ENCODE results near the gene LNP1. TPM values are rescaled to one million over a fixed set of nuclear protein-coding genes. Genes with fewer than 3 reads are reported as not detected.

LNP1 gene
- total RNA-seq, 3 donors from 2014 or later (not counting 1 experiment from before 2014, with no cell fraction given) = 0.39 to 0.85 (median 0.73) TPM

DNA sequence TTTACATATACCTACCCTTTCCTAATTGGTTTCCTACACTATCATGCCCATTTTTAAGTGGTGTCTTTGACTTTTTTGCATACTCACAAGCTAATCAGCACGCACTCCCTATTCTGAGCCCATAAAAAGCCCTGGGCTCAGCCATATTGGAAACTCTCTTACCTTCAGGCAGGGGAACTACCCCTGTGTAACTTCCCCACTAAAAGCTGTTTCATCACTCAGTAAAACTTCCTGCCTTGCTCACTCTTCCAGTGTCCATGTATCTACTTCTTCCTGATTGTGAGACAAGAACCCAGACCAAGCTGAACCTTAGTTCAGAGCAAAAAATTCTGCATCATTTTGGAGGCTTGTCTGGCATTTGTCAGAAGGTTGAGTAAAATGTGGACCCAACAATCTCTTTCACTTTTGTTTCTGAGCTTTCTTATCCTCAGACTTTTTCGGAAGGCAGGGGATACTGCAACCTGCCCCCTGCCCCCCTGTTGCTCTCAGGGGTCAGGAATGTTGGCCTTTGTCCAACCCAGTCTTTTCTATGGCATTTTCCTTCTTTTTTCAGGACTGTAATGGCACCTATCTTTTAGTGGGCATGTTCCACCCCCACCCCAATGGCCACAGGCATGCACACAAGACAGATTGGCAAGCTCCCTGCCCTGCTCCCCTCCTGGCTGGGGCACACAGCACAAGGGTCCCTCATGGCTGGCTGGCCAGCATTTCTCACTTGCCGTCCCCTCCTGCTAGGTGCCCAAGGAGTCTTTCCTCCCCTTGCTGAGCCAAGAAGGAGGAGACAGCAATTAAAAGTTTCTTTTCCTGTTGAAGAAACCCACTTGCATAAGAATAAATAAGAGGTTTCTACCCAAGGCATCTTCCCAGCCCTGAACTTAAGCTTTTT lies 64.8 kb downstream of the LNP1 start:
- H3K4me1 ChIP-seq (ENCODE audit: control insufficient read depth, insufficient read depth, low read length) = no peaks in the 10 kb centered on the region
- intact Hi-C loops (cut with micrococcal nuclease) = loop anchor here (10.0 kb wide), 1 partner anchor 119 kb away; no protein-coding TSS in a partner anchor
- ATAC-seq (no peak), DNase-seq (no peak)
- no peaks in the 10 kb centered on the region for H3K36me3 Mint-ChIP-seq
- no peak overlapping the region for H3K4me3 Mint-ChIP-seq
- no peak overlapping the region for H3K27ac ChIP-seq (ENCODE audit: low read length)
- no peak overlapping the region for H3K27ac Mint-ChIP-seq
- no peaks in the 10 kb centered on the region for H3K27me3 ChIP-seq (ENCODE audit: control insufficient read depth, insufficient read depth, low read length)
- H3K9me3 ChIP-seq (ENCODE audit: control insufficient read depth, insufficient read depth, low read length) = no peaks in the 10 kb centered on the region
- no peak overlapping the region for H3K4me3 ChIP-seq (ENCODE audit: low read length)
- peaks cover 2 to 7% of the 10 kb centered on the region in 2 donors for H3K27me3 Mint-ChIP-seq (ENCODE audit: low read depth in 2 of 2)
- H3K4me1 Mint-ChIP-seq = peaks cover 0 to 7% of the 10 kb centered on the region in 2 donors
- TF ChIP-seq, protein P1, sequence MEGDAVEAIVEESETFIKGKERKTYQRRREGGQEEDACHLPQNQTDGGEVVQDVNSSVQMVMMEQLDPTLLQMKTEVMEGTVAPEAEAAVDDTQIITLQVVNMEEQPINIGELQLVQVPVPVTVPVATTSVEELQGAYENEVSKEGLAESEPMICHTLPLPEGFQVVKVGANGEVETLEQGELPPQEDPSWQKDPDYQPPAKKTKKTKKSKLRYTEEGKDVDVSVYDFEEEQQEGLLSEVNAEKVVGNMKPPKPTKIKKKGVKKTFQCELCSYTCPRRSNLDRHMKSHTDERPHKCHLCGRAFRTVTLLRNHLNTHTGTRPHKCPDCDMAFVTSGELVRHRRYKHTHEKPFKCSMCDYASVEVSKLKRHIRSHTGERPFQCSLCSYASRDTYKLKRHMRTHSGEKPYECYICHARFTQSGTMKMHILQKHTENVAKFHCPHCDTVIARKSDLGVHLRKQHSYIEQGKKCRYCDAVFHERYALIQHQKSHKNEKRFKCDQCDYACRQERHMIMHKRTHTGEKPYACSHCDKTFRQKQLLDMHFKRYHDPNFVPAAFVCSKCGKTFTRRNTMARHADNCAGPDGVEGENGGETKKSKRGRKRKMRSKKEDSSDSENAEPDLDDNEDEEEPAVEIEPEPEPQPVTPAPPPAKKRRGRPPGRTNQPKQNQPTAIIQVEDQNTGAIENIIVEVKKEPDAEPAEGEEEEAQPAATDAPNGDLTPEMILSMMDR (IDR thresholded peaks at IDR 0.05) = no peak
- H3K9me3 Mint-ChIP-seq = no peaks in the 10 kb centered on the region
- no peaks in the 10 kb centered on the region for H3K36me3 ChIP-seq (ENCODE audit: control insufficient read depth, insufficient read depth, low read length)
- 78% methylated on average over 3 of the region's 3 CpGs for WGBS (ENCODE audit: insufficient coverage)

DNA sequence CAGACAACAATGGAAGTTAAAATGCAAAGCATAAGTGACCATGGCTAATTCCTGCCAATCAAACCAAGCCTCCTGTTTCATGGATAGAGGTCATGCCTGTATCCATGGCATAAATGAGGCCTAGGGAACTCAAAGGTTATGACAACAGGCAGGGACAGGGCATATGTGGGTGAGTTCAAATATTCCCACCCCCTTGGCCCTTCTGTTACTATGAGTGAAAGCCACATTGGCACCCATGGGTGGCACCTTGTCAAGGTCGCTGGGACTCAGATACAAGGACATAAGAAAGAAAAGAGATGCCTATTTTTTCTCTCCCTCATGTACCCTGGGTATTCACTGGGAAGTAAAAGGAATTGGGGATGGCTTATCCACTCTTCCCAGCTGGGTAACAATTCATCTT lies 65.8 kb downstream of the LNP1 start:
- Mint-ChIP-seq H3K27me3 (ENCODE audit: low read depth in 2 of 2) (peaks cover 0 to 7% of the 10 kb centered on the region in 2 donors), H3K27ac (no peak overlapping the region), H3K9me3 (no peaks in the 10 kb centered on the region), H3K36me3 (no peaks in the 10 kb centered on the region), H3K4me3 (no peak overlapping the region), H3K4me1 (peaks cover 0 to 7% of the 10 kb centered on the region in 2 donors)
- WGBS (ENCODE audit: insufficient coverage) = no CpG with 5 or more reads among the region's 1 CpG
- no peaks in the 10 kb centered on the region for H3K27me3 ChIP-seq (ENCODE audit: control insufficient read depth, insufficient read depth, low read length)
- no peaks in the 10 kb centered on the region for H3K36me3 ChIP-seq (ENCODE audit: control insufficient read depth, insufficient read depth, low read length)
- no peak for DNase-seq
- intact Hi-C loops (cut with micrococcal nuclease) = loop anchor here (10.0 kb wide), 1 partner anchor 118 kb away; no protein-coding TSS in a partner anchor
- no peak overlapping the region for H3K4me3 ChIP-seq (ENCODE audit: low read length)
- H3K4me1 ChIP-seq (ENCODE audit: control insufficient read depth, insufficient read depth, low read length) = no peaks in the 10 kb centered on the region
- no peak for ATAC-seq
- H3K27ac ChIP-seq (ENCODE audit: low read length) = no peak overlapping the region
- TF ChIP-seq, protein P1 (IDR thresholded peaks at IDR 0.05) = no peak
- H3K9me3 ChIP-seq (ENCODE audit: control insufficient read depth, insufficient read depth, low read length) = no peaks in the 10 kb centered on the region

DNA sequence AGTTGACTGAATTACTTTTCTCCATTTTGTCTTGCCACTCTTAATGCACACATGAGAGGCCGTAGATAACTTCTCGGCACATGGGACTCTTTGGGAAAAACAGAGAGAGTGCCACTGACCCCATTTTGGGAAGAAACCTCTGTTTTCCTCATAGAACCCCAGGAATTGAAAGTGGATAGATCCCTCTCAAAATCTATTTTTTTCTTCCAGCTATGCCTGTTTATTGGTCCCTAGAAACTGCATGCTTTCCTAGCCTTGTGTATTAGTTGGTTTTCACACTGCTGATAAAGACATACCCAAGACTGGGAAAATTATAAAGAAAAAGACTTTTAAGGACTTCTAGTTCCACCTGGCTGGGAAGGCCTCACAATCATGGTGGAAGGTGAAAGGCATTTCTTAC lies 67.3 kb downstream of the LNP1 start:
- Histone ChIP-seq H3K4me1 (ENCODE audit: control insufficient read depth, insufficient read depth, low read length) (no peaks in the 10 kb centered on the region), H3K4me3 (ENCODE audit: low read length) (no peak overlapping the region), H3K27ac (ENCODE audit: low read length) (no peak overlapping the region), H3K9me3 (ENCODE audit: control insufficient read depth, insufficient read depth, low read length) (no peaks in the 10 kb centered on the region), H3K36me3 (ENCODE audit: control insufficient read depth, insufficient read depth, low read length) (no peaks in the 10 kb centered on the region), H3K27me3 (ENCODE audit: control insufficient read depth, insufficient read depth, low read length) (no peaks in the 10 kb centered on the region)
- TF ChIP-seq, protein P1 (IDR thresholded peaks at IDR 0.05) = no peak
- intact Hi-C loops (cut with micrococcal nuclease) = loop anchor here (10.0 kb wide), 1 partner anchor 116 kb away; no protein-coding TSS in a partner anchor
- ATAC-seq (no peak), DNase-seq (no peak)
- H3K36me3 Mint-ChIP-seq = no peaks in the 10 kb centered on the region
- peaks cover 0 to 7% of the 10 kb centered on the region in 2 donors for H3K4me1 Mint-ChIP-seq
- 89% methylated on average over 2 of the region's 2 CpGs for WGBS (ENCODE audit: insufficient coverage)
- H3K4me3 Mint-ChIP-seq = no peak overlapping the region
- H3K9me3 Mint-ChIP-seq = no peaks in the 10 kb centered on the region
- H3K27ac Mint-ChIP-seq = no peak overlapping the region
- peaks cover 0 to 7% of the 10 kb centered on the region in 2 donors for H3K27me3 Mint-ChIP-seq (ENCODE audit: low read depth in 2 of 2)

Data from natural killer cell (primary cell).